Measurements from ENCODE around the gene VPS37B.
A peak's percentile ranks its signal among the peaks of the same experiment; 100 is the strongest.

Gene VPS37B

GRCh38 chr12:122852336-122853275, 43.3 kb downstream of the VPS37B start:
- no peak for TF ChIP-seq PPARA (CRISPR knock-in tag; IDR thresholded peaks at IDR 0.05; ENCODE audit: borderline replicate concordance)
- ATAC-seq: peak; percentile 42

- TF ChIP-seq CSRNP3 (CRISPR knock-in tag; IDR thresholded peaks at IDR 0.05) (no peak), TCF4 (CRISPR knock-in tag; IDR thresholded peaks at IDR 0.05; ENCODE audit: borderline replicate concordance) (no peak), ZFP30 (CRISPR knock-in tag; IDR thresholded peaks at IDR 0.05) (no peak), ZC3H10 (CRISPR knock-in tag; IDR thresholded peaks at IDR 0.05) (no peak), ISL1 (CRISPR knock-in tag; IDR thresholded peaks at IDR 0.05) (no peak), RARB (CRISPR knock-in tag; IDR thresholded peaks at IDR 0.05) (no peak), OSR1 (CRISPR knock-in tag; IDR thresholded peaks at IDR 0.05) (no peak), ZFP3 (CRISPR knock-in tag; IDR thresholded peaks at IDR 0.05) (no peak), CSDC2 (CRISPR knock-in tag; IDR thresholded peaks at IDR 0.05) (no peak), ZNF8 (CRISPR knock-in tag; IDR thresholded peaks at IDR 0.05) (no peak), PATZ1 (CRISPR knock-in tag; IDR thresholded peaks at IDR 0.05; ENCODE audit: borderline replicate concordance) (no peak), PPARA (CRISPR knock-in tag; IDR thresholded peaks at IDR 0.05; ENCODE audit: borderline replicate concordance) (no peak), CREB5 (CRISPR knock-in tag; IDR thresholded peaks at IDR 0.05; ENCODE audit: low read depth) (no peak), POU6F1 (CRISPR knock-in tag; IDR thresholded peaks at IDR 0.05; ENCODE audit: borderline replicate concordance, low read depth) (no peak), SNAI2 (CRISPR knock-in tag; IDR thresholded peaks at IDR 0.05) (no peak)
- ATAC-seq: peak; percentile 78
Observed at GRCh38 chr12:122851820-122852219, 44.1 kb downstream of the VPS37B start.

- TF ChIP-seq TCF4 (CRISPR knock-in tag; IDR thresholded peaks at IDR 0.05; ENCODE audit: borderline replicate concordance) (no peak), SNAI2 (CRISPR knock-in tag; IDR thresholded peaks at IDR 0.05) (no peak), PPARA (CRISPR knock-in tag; IDR thresholded peaks at IDR 0.05; ENCODE audit: borderline replicate concordance) (no peak), BACH2 (CRISPR knock-in tag; IDR thresholded peaks at IDR 0.05; ENCODE audit: borderline replicate concordance) (no peak), CSDC2 (CRISPR knock-in tag; IDR thresholded peaks at IDR 0.05) (no peak), TSHZ2 (CRISPR knock-in tag; IDR thresholded peaks at IDR 0.05) (no peak), POU6F1 (CRISPR knock-in tag; IDR thresholded peaks at IDR 0.05; ENCODE audit: borderline replicate concordance, low read depth) (no peak), ESRRG (CRISPR knock-in tag; IDR thresholded peaks at IDR 0.05) (no peak), ISL1 (CRISPR knock-in tag; IDR thresholded peaks at IDR 0.05) (no peak), RARB (CRISPR knock-in tag; IDR thresholded peaks at IDR 0.05) (no peak)
- ATAC-seq: no peak
Observed at GRCh38 chr12:122850695-122851350, 45.1 kb downstream of the VPS37B start.

All from SK-N-SH treated with all-trans-retinoic acid at 6 μM for 48 hours (cell line).